Heart right ventricle (tissue), 16 donors: ENCODE results near the gene ZNF408. TPM values are rescaled to one million over a fixed set of nuclear protein-coding genes. Genes with fewer than 3 reads are reported as not detected.

Source experiments
- ATAC-seq, 8 donors: fragments of 200-7000 bp; cut with Tn5 transposase; one replicate each; pipeline ENCODE4 v1.9.1; 2020; ENCODE audit warnings: mild to moderate bottlenecking in 8 of 8, moderate library complexity in 8 of 8, moderate number of reproducible peaks in 1 of 8
- DNase-seq, 2 donors: peaks; one replicate each; pipeline ENCODE4 v3.0.0-alpha.2; 2020
- H3K27ac ChIP-seq, 10 donors: fragments of 200-600 bp; sonication (generic) in 2 of 10; one replicate each; pipeline versions ENCODE4 v1.5.0 to v1.8.0; 2020 to 2022; ENCODE audit warnings: mild to moderate bottlenecking in 3 of 10
- H3K27me3 ChIP-seq, 7 donors: fragments of 200-600 bp; one replicate each; pipeline ENCODE4 v1.8.0; 2021 to 2022; ENCODE audit warnings: mild to moderate bottlenecking in 2 of 7
- H3K36me3 ChIP-seq, 9 donors: fragments of 200-600 bp; sonication (generic) in 1 of 9; one replicate each; pipeline versions ENCODE4 v1.5.0 to v1.8.0; 2020 to 2022; ENCODE audit warnings: mild to moderate bottlenecking in 2 of 9
- H3K4me1 ChIP-seq, 9 donors: fragments of 200-600 bp; sonication (generic) in 1 of 9; one replicate each; pipeline versions ENCODE4 v1.5.0 to v1.8.0; 2020 to 2022; ENCODE audit warnings: mild to moderate bottlenecking in 4 of 9
- H3K4me3 ChIP-seq, 10 donors: fragments of 200-600 bp; sonication (generic) in 2 of 10; one replicate each; pipeline versions ENCODE4 v1.5.0 to v1.8.0; 2020 to 2022; ENCODE audit warnings: mild to moderate bottlenecking in 7 of 10, moderate library complexity in 2 of 10
- H3K9me3 ChIP-seq, 11 donors: fragments of 200-600 bp in 10 of 11; sonication (generic) in 2 of 11; one replicate each; pipeline versions ENCODE4 v1.5.0 to v1.8.0; 2013 to 2022; ENCODE audit warnings: mild to moderate bottlenecking in 2 of 11, control low read depth in 1 of 11, moderate library complexity in 1 of 11
- WGBS, 2 donors: extraction: QIAGEN DNeasy Blood & Tissue Kit; methylation state at CpG; one replicate each; pipeline ENCODE4 v1.1.7; 2013; ENCODE audit warnings: inconsistent platforms in 1 of 2; 5-methylcytosine and 5-hydroxymethylcytosine counted together
- intact Hi-C, 10 donors: fragments of 100-400 bp; cut with DNase I; formaldehyde crosslinking; loops; one replicate each; pipeline versions ENCODE4 v1.11.1 to v1.14.2; 2022
- polyA plus RNA-seq, 2 donors: library from polyadenylated mRNA; stranded (reverse); fragments of 200-250 nt; gene quantifications; one replicate each; pipeline ENCODE4 v1.2.3, GENCODE V29; 2013
- total RNA-seq, 10 donors: library from RNA; stranded (reverse); fragmentation: NEBNext Ultra II Directional in 3 of 10; extraction: Animal tissue kit (Norgen Biotek cat#: 25700) in 3 of 10; gene quantifications; one replicate each; pipeline versions ENCODE4 v1.2.1 to v1.2.4, GENCODE V29; 2021 to 2023
- TF ChIP-seq, protein P1 (sequence below), 9 donors: fragments of 200-600 bp; sonication (generic) in 2 of 9; IDR thresholded peaks; one replicate each; pipeline versions ENCODE4 v1.5.0 to v1.8.0; 2021 to 2022; ENCODE audit warnings: antibody characterized with exemption in 9 of 9, mild to moderate bottlenecking in 5 of 9, moderate library complexity in 1 of 9
- donor health status: Arrhythmogenic right ventricular cardiomyopathy.
- donor health status: ischemic (EF 13 %, LVEDD 7.1; RV severe dilation, severe dysfunction).
- donor health status: healthy with polysubstance abuse.
- donor health status: DM: no; HTN: yes; CAD: no.
- donor health status: DM: no; HTN: no; CAD: no.
- donor health status: ischemic (EF 25% LVEDD 6.9; RV normal size, moderate dysfunction).
- donor health status: ischemic (EF 25% LVEDD 5.7; RV mildly dilated, moderate dysfunction).
- donor health status: healthy.
- donor health status: DM: yes; HTN: yes; CAD: no.
- donor health status: Ischemic cardiomyopathy.
- donor health status: ischemic (EF 35%, LVEDD 5.7; RV mildly dilated, moderate dysfunction).
- donor health status: nonischemic (EF 11% LVEDD 7.7; RV severe dilation, severe dysfunction).
- donor health status: DM: yes; HTN: yes; CAD: no.
- donor health status: PGD.
- donor health status: ischemic (EF 29% LVEDD 5.4; RV normal size, mild dysfunction).
- donor health status: nonischemic (EF 23%, LVEDD 6.1; RV moderate dilation, normal function).

ZNF408 gene
- total and polyA plus RNA-seq, 12 donors, result 5.0 to 8.9 (median 6.7) TPM

DNA sequence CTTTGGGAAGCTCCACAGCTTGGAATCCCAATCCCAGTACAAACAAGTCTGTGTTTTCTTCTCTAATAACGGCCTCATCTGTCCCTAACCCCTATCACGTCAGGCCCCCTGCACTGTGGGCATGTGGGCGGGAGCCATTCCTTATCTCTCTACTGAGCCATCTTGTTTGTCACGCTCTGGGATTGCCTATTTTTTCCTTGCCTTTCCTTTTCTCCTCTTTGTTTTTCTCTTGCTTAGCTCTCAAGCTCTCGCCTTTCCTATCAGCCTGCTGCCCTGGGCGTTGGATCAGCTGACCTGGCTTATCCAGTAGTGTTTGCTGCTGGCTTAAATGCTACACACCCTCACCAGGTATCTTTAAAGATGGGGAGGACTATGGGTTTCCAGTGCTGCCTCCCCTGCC lies 36.2 kb upstream of the ZNF408 start:
- 49 to 53% methylated on average over 6 of the region's 6 CpGs for WGBS, 2 donors
- Histone ChIP-seq H3K27me3 (no peaks in the 10 kb centered on the region), H3K9me3 (no peaks in the 10 kb centered on the region), H3K4me3 (no peak overlapping the region), H3K36me3 (peaks cover 0 to 100% (median 44%) of the 10 kb centered on the region in 9 donors), H3K4me1 (peaks cover 10 to 63% (median 31%) of the 10 kb centered on the region in 9 donors), H3K27ac (peak overlapping the region; percentile 29 to 82 (median 66))
- TF ChIP-seq, protein P1, sequence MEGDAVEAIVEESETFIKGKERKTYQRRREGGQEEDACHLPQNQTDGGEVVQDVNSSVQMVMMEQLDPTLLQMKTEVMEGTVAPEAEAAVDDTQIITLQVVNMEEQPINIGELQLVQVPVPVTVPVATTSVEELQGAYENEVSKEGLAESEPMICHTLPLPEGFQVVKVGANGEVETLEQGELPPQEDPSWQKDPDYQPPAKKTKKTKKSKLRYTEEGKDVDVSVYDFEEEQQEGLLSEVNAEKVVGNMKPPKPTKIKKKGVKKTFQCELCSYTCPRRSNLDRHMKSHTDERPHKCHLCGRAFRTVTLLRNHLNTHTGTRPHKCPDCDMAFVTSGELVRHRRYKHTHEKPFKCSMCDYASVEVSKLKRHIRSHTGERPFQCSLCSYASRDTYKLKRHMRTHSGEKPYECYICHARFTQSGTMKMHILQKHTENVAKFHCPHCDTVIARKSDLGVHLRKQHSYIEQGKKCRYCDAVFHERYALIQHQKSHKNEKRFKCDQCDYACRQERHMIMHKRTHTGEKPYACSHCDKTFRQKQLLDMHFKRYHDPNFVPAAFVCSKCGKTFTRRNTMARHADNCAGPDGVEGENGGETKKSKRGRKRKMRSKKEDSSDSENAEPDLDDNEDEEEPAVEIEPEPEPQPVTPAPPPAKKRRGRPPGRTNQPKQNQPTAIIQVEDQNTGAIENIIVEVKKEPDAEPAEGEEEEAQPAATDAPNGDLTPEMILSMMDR (IDR thresholded peaks at IDR 0.05), result no peak
- intact Hi-C loops, result loop anchor here in 1 of 10 donors (5.0 kb wide), 1 partner anchor 47 kb away; the partner anchor contains the start of genes ATG13 and HARBI1
- DNase-seq (no peak), ATAC-seq (peak in 6 of 8 donors; percentile 7 to 48 (median 26))

- Histone ChIP-seq H3K4me1 (peaks cover 9 to 68% (median 35%) of the 10 kb centered on the region in 9 donors), H3K9me3 (no peaks in the 10 kb centered on the region), H3K27me3 (no peaks in the 10 kb centered on the region), H3K27ac (peak overlapping the region; percentile 29 to 82 (median 66)), H3K4me3 (no peak overlapping the region), H3K36me3 (peaks cover 0 to 100% (median 46%) of the 10 kb centered on the region in 9 donors)
- TF ChIP-seq, protein P1 (IDR thresholded peaks at IDR 0.05), result no peak
- no peak for DNase-seq
- ATAC-seq, result no peak
- 77 to 79% methylated on average over 1 of the region's 1 CpG for WGBS, 2 donors
- intact Hi-C loops, result loop anchor here in 1 of 10 donors (5.0 kb wide), 1 partner anchor 48 kb away; the partner anchor contains the start of genes ATG13 and HARBI1
Measured at GRCh38 chr11:46665356-46665755, 35.5 kb upstream of the ZNF408 start.

DNA sequence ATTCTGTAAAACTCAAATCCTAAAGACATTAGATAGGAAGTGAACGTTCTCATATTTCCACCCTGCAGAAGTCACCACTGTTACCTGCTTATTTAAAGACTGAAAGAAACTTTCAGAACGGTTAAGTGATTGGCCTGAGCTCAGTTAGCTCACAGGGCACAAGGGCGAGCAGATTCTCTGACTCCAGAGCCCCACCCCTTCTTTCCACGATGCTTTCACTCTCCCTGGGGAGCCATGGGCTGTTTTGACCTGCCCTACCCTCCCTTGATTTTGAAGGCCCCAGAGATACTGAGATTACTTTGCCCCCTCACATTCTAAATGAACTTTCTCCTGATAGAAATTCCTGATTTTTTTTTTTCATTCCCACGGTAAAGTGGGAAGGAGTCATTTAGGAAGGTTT lies 34.3 kb upstream of the ZNF408 start:
- Histone ChIP-seq H3K36me3 (peaks cover 0 to 100% (median 46%) of the 10 kb centered on the region in 9 donors), H3K9me3 (no peaks in the 10 kb centered on the region), H3K4me3 (no peak overlapping the region), H3K27ac (peak overlapping the region; percentile 44 to 82 (median 70)), H3K27me3 (no peaks in the 10 kb centered on the region), H3K4me1 (peaks cover 9 to 68% (median 35%) of the 10 kb centered on the region in 9 donors)
- WGBS, 2 donors, result 31 to 42% methylated on average over 5 of the region's 5 CpGs
- ATAC-seq, result peak; percentile 42 to 77 (median 68)
- TF ChIP-seq, protein P1 (IDR thresholded peaks at IDR 0.05), result no peak
- intact Hi-C loops, result loop anchor here in 1 of 10 donors (5.0 kb wide), 1 partner anchor 49 kb away; the partner anchor contains the start of genes ATG13 and HARBI1
- DNase-seq, result peak; percentile 35 to 57

GRCh38 chr11:46667043-46667481 lies 33.8 kb upstream of the ZNF408 start:
- ATAC-seq, result peak; percentile 21 to 36 (median 27)
- WGBS, 2 donors, result 21 to 46% methylated on average over 2 of the region's 2 CpGs
- no peaks in the 10 kb centered on the region for H3K9me3 ChIP-seq
- intact Hi-C loops, result loop anchor here in 1 of 10 donors (5.0 kb wide), 1 partner anchor 50 kb away; the partner anchor contains the start of genes ATG13 and HARBI1
- H3K27me3 ChIP-seq, result no peaks in the 10 kb centered on the region
- DNase-seq, result peak in 1 of 2 donors; percentile 46
- TF ChIP-seq, protein P1 (IDR thresholded peaks at IDR 0.05), result no peak
- no peak overlapping the region for H3K4me3 ChIP-seq
- H3K4me1 ChIP-seq, result peaks cover 9 to 70% (median 35%) of the 10 kb centered on the region in 9 donors
- peak overlapping the region; percentile 44 to 82 (median 70) for H3K27ac ChIP-seq
- peaks cover 0 to 100% (median 46%) of the 10 kb centered on the region in 9 donors for H3K36me3 ChIP-seq
